AG04449 (cell line): ENCODE results near the gene KRTAP4-12.
A peak's percentile ranks its signal among the peaks of the same experiment; 100 is the strongest.
"Not testable (repeated sequence)": the region's sequence is repeated elsewhere in the genome, so short reads cannot be mapped to it uniquely, and the experiment has no call there.

ENCODE experiments used
- CTCF ChIA-PET: fragments of 350-600 bp; formaldehyde crosslinking; extraction: SDS; loops from one replicate; lab custom pipeline; 2021; ENCODE audit warnings: antibody characterized with exemption; lab: Yijun Ruan, JAX
- POLR2A ChIA-PET: fragments of 400-600, 350-600 bp; formaldehyde crosslinking; extraction: SDS; loops from one replicate; lab custom pipeline; 2020; ENCODE audit warnings: antibody characterized with exemption, inconsistent platforms; lab: Yijun Ruan, JAX
- DNase-seq: peaks from one replicate; pipeline ENCODE4 v3.0.0-alpha.2; 2010; ENCODE audit warnings: low read depth, low spot score
- H3K4me3 ChIP-seq: 2 replicates; pipeline ENCODE4 v1.5.1; 2011; ENCODE audit warnings: low read depth, mild to moderate bottlenecking, control low read depth, low read length
- CTCF ChIP-seq: IDR thresholded peaks from one replicate; pipeline ENCODE4 v1.5.1; 2011; ENCODE audit warnings: mild to moderate bottlenecking, moderate library complexity, low read length, control low read depth, inconsistent platforms; ENCODE audit not compliant: insufficient read depth; ENCODE audit errors: missing control alignments

KRTAP4-12 gene

GRCh38 chr17:41118721-41119120, 5.3 kb downstream of the KRTAP4-12 start:
- CTCF ChIA-PET = no interaction called here
- POLR2A ChIA-PET = no interaction called here
- H3K4me3 ChIP-seq = no peak overlapping the region
- TF ChIP-seq CTCF = no peak
- no peak for DNase-seq

- CTCF ChIA-PET, H3K4me3 ChIP-seq, POLR2A ChIA-PET, DNase-seq: not testable (repeated sequence)
These were observed 6.1 kb downstream of the KRTAP4-12 start, which contains the start of gene KRTAP4-11 for GRCh38 chr17:41117846-41118386. Gene KRTAP4-11, minus strand, starts transcription at chr17:41118373. Its CDS starts 58 bp downstream, at chr17:41118315.

- no peak for TF ChIP-seq CTCF
- no peak for DNase-seq
- H3K4me3 ChIP-seq = no peak overlapping the region
- CTCF ChIA-PET = interaction anchor here (1.1 to 1.6 kb wide), 2 partner anchors 206 to 547 kb away, joined by 3 to 6 read pairs; no protein-coding TSS in a partner anchor
- POLR2A ChIA-PET = no interaction called here
These were observed 7.7 kb downstream of the KRTAP4-12 start for GRCh38 chr17:41116297-41116696.

GRCh38 chr17:41111151-41111885, 12.7 kb downstream of the KRTAP4-12 start:
- POLR2A ChIA-PET = no interaction called here
- H3K4me3 ChIP-seq = peak overlapping the region; percentile 34
- CTCF ChIA-PET = interaction anchor here (0.7 to 1.0 kb wide), 2 partner anchors 30 to 211 kb away, joined by 3 read pairs; no protein-coding TSS in a partner anchor
- DNase-seq = no peak
- no peak for TF ChIP-seq CTCF

GRCh38 chr17:41108728-41109386, 15.1 kb downstream of the KRTAP4-12 start:
- H3K4me3 ChIP-seq = peak overlapping the region; percentile 40
- DNase-seq, CTCF ChIA-PET, POLR2A ChIA-PET: not testable (repeated sequence)

GRCh38 chr17:41107941-41108450, 16.0 kb downstream of the KRTAP4-12 start:
- peak overlapping the region; percentile 40 for H3K4me3 ChIP-seq
- no peak for TF ChIP-seq CTCF
- CTCF ChIA-PET = interaction anchor here (1.4 to 2.3 kb wide), 2 partner anchors 215 to 541 kb away, joined by 5 to 10 read pairs; no protein-coding TSS in a partner anchor
- POLR2A ChIA-PET = no interaction called here
- no peak for DNase-seq

- POLR2A ChIA-PET, DNase-seq, H3K4me3 ChIP-seq: not testable (repeated sequence)
- CTCF ChIA-PET = interaction anchor here (0.8 to 2.0 kb wide), 2 partner anchors 45 to 195 kb away, joined by 3 to 5 read pairs; no protein-coding TSS in a partner anchor
These were observed 18.6 kb downstream of the KRTAP4-12 start, which contains the start of gene KRTAP4-9 for GRCh38 chr17:41105347-41105746. Gene KRTAP4-9, plus strand, starts transcription at chr17:41105389. Its CDS starts 0 bp downstream, at chr17:41105389.

GRCh38 chr17:41104386-41105038, 19.5 kb downstream of the KRTAP4-12 start:
- CTCF ChIA-PET = interaction anchor here (1.0 to 2.0 kb wide), 2 partner anchors 195 to 445 kb away, joined by 3 to 5 read pairs; no protein-coding TSS in a partner anchor
- DNase-seq, POLR2A ChIA-PET, H3K4me3 ChIP-seq: not testable (repeated sequence)
